Fibroblast of lung (primary cell): Measurements from ENCODE around the gene MSN. TPM values are rescaled to one million over a fixed set of nuclear protein-coding genes. Genes with fewer than 3 reads are reported as not detected.

ENCODE experiments used
- DNase-seq, 2 donors: peaks; one replicate each; pipeline versions ENCODE4 v3.0.0 to v3.0.0-alpha.2; 2010; ENCODE audit warnings: low read depth in 2 of 2
- H2AFZ ChIP-seq: 2 replicates; pipeline ENCODE4 v1.5.1; 2012; ENCODE audit warnings: low read length, control low read depth, inconsistent platforms
- H3K27ac ChIP-seq: 2 replicates; pipeline ENCODE4 v1.5.1; 2011; ENCODE audit warnings: low read length, control low read depth; ENCODE audit not compliant: insufficient read depth
- H3K27me3 ChIP-seq: 2 replicates; pipeline ENCODE4 v1.5.1; 2011; ENCODE audit warnings: mild to moderate bottlenecking, low read length; ENCODE audit not compliant: control insufficient read depth, insufficient read depth
- H3K36me3 ChIP-seq: 2 replicates; pipeline ENCODE4 v1.5.1; 2011; ENCODE audit warnings: low read length; ENCODE audit not compliant: control insufficient read depth, insufficient read depth
- H3K4me1 ChIP-seq: 2 replicates; pipeline ENCODE4 v1.5.1; 2011; ENCODE audit warnings: low read length; ENCODE audit not compliant: control insufficient read depth, insufficient read depth; ENCODE audit errors: extremely low read depth
- H3K4me2 ChIP-seq: 2 replicates; pipeline ENCODE4 v1.5.1; 2011; ENCODE audit warnings: low read length, control low read depth; ENCODE audit not compliant: insufficient read depth; ENCODE audit errors: extremely low read depth
- H3K4me3 ChIP-seq, 4 experiments: fragments of 200-600 bp in 1 of 4; sonication (generic) in 1 of 4; replicated peaks in 1 of 4; 2 replicates each; pipeline ENCODE4 v1.5.1; 2011 to 2016; ENCODE audit warnings: low read length in 4 of 4, low read depth in 3 of 4, mild to moderate bottlenecking in 3 of 4, control low read depth in 2 of 4, inconsistent platforms in 1 of 4, mixed read lengths in 1 of 4; ENCODE audit not compliant: insufficient read depth in 1 of 4; ENCODE audit errors: control extremely low read depth in 1 of 4
- H3K79me2 ChIP-seq: 2 replicates; pipeline ENCODE4 v1.5.1; 2012; ENCODE audit warnings: mild to moderate bottlenecking, low read length, inconsistent platforms; ENCODE audit not compliant: control insufficient read depth, insufficient read depth
- H3K9ac ChIP-seq: 2 replicates; pipeline ENCODE4 v1.5.1; 2011; ENCODE audit warnings: mild to moderate bottlenecking, low read length, control low read depth; ENCODE audit not compliant: insufficient read depth
- H3K9me3 ChIP-seq: 2 replicates; pipeline ENCODE4 v1.5.1; 2012; ENCODE audit warnings: low read depth, low read length; ENCODE audit not compliant: control insufficient read depth, insufficient read depth
- H4K20me1 ChIP-seq: 2 replicates; pipeline ENCODE4 v1.5.1; 2011; ENCODE audit warnings: low read length; ENCODE audit not compliant: control insufficient read depth, insufficient read depth; ENCODE audit errors: extremely low read depth
- EZH2 ChIP-seq: IDR thresholded peaks from 2 replicates; pipeline ENCODE4 v1.5.1; 2012; ENCODE audit warnings: low read length, control low read depth, mild to moderate bottlenecking; ENCODE audit errors: missing control alignments
- polyA plus RNA-seq, 2 donors: library from polyadenylated mRNA; depleted of rRNA in 1 of 2; stranded (reverse) in 1 of 2; unstranded in 1 of 2; fragments of >200 nt; gene quantifications; 2 replicates each; pipeline ENCODE4 v1.2.1, GENCODE V29; 2011 to 2012; ENCODE audit warnings: missing spikeins in 1 of 2
- total RNA-seq: library from RNA; depleted of rRNA; stranded (reverse); fragments of >200 nt; gene quantifications from 2 replicates; pipeline ENCODE4 v1.2.1, GENCODE V29; 2014
- TF ChIP-seq, protein P1 (sequence below), 2 donors: IDR thresholded peaks in 1 of 2; conservative IDR thresholded peaks in 1 of 2; 1 replicate in 1 of 2; 2 replicates in 1 of 2; pipeline ENCODE4 v1.5.1; 2011 to 2012; ENCODE audit warnings: low read length in 2 of 2, control low read depth in 1 of 2, inconsistent platforms in 1 of 2, low read depth in 1 of 2, mild to moderate bottlenecking in 1 of 2

MSN gene
- total and polyA plus RNA-seq, 2 donors (not counting 1 experiment from before 2014, with no cell fraction given): 148 to 488 TPM

DNA sequence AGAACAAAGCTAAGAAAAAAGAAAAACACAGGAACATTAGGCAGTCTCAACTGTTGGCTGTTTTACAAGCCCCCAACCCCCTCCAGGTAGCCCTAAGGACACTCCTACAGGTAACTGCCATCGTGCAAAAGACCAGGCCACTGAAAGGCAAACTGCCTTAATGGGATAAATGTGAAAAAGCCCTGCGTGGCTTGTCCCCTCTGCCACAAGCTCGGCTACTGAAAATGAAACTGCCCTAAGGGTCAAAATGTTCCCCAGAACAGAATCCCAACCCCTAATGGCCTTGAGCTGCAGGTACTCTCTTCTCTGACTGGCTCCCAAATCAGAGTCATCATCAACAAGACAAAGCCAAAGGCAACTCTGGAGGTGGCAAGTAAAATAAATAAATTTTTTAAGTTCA is 84.8 kb downstream of the MSN start:
- Histone ChIP-seq H3K9me3 (no peaks in the 10 kb centered on the region), H3K27me3 (no peaks in the 10 kb centered on the region), H3K27ac (no peak overlapping the region), H3K79me2 (no peaks in the 10 kb centered on the region), H3K4me1 (no peaks in the 10 kb centered on the region), H3K36me3 (no peaks in the 10 kb centered on the region), H2AFZ (no peak overlapping the region), H3K4me2 (no peak overlapping the region), H3K9ac (no peak overlapping the region), H4K20me1 (no peaks in the 10 kb centered on the region), H3K4me3 (no peak overlapping the region)
- no peak for DNase-seq
- TF ChIP-seq, protein P1, sequence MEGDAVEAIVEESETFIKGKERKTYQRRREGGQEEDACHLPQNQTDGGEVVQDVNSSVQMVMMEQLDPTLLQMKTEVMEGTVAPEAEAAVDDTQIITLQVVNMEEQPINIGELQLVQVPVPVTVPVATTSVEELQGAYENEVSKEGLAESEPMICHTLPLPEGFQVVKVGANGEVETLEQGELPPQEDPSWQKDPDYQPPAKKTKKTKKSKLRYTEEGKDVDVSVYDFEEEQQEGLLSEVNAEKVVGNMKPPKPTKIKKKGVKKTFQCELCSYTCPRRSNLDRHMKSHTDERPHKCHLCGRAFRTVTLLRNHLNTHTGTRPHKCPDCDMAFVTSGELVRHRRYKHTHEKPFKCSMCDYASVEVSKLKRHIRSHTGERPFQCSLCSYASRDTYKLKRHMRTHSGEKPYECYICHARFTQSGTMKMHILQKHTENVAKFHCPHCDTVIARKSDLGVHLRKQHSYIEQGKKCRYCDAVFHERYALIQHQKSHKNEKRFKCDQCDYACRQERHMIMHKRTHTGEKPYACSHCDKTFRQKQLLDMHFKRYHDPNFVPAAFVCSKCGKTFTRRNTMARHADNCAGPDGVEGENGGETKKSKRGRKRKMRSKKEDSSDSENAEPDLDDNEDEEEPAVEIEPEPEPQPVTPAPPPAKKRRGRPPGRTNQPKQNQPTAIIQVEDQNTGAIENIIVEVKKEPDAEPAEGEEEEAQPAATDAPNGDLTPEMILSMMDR (conservative IDR thresholded peaks at IDR 0.05 in 1 of 2, IDR thresholded peaks at IDR 0.05 in 1 of 2; ENCODE audit: low read depth in 1 of 2, low read length in 2 of 2): no peak
- TF ChIP-seq EZH2: no peak

DNA sequence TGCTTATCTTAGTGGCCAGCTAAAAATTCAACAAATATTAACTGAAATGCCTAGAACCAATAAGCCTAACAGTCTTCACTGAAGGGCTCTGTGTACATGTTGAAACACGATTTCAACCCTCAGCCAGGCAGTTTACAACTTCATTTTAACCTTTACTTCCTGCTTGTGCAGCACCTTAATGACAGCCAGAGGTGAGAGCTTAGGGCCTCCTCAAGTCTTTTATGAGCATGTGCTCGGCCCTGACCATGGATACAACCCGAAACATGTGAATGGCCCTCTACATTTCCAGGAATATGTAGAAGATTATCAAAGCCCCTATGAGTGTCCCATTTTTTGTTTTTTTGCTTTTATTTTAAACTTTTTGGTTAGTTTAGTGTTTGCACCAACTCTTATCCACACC is 88.3 kb downstream of the MSN start:
- TF ChIP-seq, protein P1 (conservative IDR thresholded peaks at IDR 0.05 in 1 of 2, IDR thresholded peaks at IDR 0.05 in 1 of 2; ENCODE audit: low read depth in 1 of 2, low read length in 2 of 2): no peak
- TF ChIP-seq EZH2: no peak

DNA sequence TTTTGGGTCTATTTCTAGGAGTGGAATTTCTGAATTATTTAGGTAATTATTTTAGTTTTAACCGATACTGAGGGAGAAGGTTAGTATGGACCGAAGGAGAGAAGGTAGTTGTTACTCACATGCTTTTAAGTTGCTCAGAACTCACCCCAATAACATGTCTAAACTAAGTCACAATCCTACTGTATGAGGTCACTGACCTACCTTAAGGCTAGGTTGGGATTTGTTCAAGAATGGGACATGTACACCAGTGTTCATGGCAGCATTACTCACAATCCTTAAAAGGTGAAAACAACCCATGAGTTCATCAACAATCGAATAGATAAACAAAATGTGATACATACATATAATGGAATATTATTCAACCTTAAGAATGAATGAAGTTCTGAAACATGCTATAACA is 90.5 kb downstream of the MSN start:
- H2AFZ ChIP-seq: no peak overlapping the region
- no peak overlapping the region for H3K4me3 ChIP-seq
- no peaks in the 10 kb centered on the region for H4K20me1 ChIP-seq
- no peak for TF ChIP-seq EZH2
- TF ChIP-seq, protein P1 (conservative IDR thresholded peaks at IDR 0.05 in 1 of 2, IDR thresholded peaks at IDR 0.05 in 1 of 2; ENCODE audit: low read depth in 1 of 2, low read length in 2 of 2): no peak
- no peaks in the 10 kb centered on the region for H3K79me2 ChIP-seq
- no peaks in the 10 kb centered on the region for H3K9me3 ChIP-seq
- H3K4me2 ChIP-seq: no peak overlapping the region
- no peak overlapping the region for H3K27ac ChIP-seq
- no peak for DNase-seq
- no peak overlapping the region for H3K9ac ChIP-seq
- H3K36me3 ChIP-seq: no peaks in the 10 kb centered on the region
- H3K4me1 ChIP-seq: no peaks in the 10 kb centered on the region
- no peaks in the 10 kb centered on the region for H3K27me3 ChIP-seq

More for the DNA sequence above, 88.3 kb downstream of the MSN start:
- Histone ChIP-seq H3K36me3 (no peaks in the 10 kb centered on the region), H3K27ac (no peak overlapping the region), H3K79me2 (no peaks in the 10 kb centered on the region), H3K9ac (no peak overlapping the region), H4K20me1 (no peaks in the 10 kb centered on the region), H3K4me1 (no peaks in the 10 kb centered on the region), H3K27me3 (no peaks in the 10 kb centered on the region), H3K4me3 (no peak overlapping the region), H2AFZ (no peak overlapping the region), H3K4me2 (no peak overlapping the region), H3K9me3 (no peaks in the 10 kb centered on the region)
- no peak for DNase-seq
